NCI-H1694 (cell line): Measurements from ENCODE around the gene CFAP97D1.
"Not testable (repeated sequence)": the region's sequence is repeated elsewhere in the genome, so short reads cannot be mapped to it uniquely, and the experiment has no call there.

Experiments used
- DNase-seq: peaks from one replicate; lab custom pipeline; 2025; lab: John Stamatoyannopoulos, UW

CFAP97D1 gene

DNA sequence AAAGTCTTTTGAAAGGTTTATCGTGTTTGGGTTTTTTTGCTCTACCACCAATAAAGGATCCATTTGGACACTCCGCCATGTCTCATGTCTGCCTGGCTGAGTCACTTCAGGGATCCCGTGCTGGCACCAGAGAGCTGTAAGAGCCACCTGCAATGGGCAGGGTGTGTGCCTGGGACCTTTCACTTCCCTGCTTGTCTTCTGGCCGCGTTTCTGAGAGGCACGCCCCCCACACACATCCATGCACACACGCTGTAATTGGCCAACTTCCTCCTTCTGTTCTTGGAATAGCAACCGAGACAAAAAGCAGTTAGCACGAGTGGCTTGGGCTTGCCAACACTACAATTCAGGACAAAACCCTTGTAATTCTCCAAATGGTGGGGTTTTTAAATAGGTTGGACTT is 11.9 kb upstream of the CFAP97D1 start:
- DNase-seq = no peak

DNA sequence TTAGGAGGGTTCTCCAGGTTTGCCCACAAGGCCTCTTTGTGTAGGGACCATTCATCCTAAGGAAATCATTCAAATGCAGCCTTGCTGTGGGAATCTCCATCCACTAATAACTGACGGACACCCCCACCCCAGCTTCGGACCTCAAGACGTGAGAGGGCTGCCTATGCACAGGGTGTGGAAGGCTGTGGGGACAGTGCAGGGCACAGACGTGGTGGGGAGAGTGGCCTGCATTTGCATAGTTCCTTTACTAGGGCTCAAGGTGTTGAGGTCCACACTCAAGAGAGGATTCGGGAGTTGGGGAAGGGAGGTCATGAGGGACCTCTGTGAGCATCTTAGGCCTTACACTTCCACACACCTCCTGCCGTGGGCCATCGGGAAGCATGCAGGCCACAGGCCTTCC is 11.3 kb upstream of the CFAP97D1 start:
- DNase-seq = no peak

DNA sequence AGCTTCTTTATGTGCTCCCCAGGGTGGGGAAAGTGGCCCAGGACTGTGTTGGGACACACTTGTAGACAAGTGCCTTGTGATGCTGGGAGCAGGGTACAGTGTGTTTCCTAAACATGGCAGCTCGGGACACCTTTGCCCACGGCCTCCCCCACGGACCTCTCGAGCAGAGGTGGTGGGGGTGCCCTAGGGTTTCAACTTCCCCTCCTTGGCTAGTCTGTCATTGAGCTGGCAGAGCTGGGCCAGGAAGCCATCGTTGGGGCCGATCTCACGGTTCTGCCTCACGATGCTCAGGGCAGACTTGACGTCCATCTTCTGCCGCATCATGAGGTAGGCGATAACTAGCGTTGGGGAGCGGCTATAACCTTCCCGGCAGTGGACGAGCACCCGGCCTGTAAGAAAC is 10.8 kb upstream of the CFAP97D1 start:
- no peak for DNase-seq

DNA sequence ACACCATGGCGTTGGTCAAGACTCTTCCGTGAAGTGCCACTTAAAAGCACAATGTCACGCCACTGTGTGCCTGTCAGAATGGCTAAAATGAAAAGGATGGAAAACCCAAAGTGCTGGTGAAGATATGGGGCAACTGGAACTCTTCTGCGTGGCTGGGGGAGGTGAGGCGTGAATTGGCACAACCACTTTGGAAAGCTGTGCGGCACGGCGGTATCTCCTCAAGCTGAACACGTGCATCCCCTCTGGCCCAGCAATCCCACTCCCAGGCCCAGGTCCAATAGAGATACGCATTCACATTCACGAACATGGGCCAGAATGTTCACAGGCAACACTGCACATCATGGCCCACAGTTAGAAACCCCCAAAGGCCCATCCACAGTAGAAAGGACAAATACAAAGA is 10.4 kb upstream of the CFAP97D1 start:
- DNase-seq = no peak

DNA sequence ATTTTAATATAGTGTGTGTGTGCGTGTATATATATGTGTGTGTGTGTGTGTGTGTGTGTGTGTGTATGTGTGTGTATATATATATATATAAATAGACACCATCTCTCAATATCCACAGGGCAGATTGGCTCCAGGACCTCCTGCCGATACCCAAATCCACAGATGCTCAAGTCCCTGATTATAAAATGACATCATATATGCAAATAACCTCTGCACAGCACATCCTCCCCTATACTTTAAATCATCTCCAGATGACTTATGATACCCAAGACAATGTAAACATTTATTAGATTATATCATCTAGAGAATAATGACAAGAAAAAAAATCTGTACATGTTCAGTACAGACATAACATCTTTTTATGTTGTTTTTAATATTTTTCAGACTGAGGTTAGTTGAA is 9.3 kb upstream of the CFAP97D1 start:
- DNase-seq = no peak

DNA sequence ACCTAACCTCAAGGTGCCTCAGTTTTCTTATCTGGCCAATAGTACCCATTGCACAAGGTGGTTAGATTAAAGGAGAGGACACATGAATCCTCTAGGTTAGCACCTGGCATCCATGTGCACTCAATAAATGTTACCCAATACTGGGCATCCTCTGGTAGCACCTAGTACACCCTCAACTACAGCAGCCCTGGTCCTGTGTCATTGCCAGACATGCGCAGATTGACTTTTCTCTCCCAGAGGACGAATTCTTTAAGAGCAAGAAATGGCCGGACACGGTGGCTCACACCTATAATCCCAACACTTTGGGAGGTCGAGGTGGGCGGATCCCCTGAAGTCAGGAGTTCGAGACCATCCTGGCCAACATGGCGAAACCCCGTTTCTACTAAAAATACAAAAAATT is 8.8 kb upstream of the CFAP97D1 start:
- DNase-seq = no peak

DNA sequence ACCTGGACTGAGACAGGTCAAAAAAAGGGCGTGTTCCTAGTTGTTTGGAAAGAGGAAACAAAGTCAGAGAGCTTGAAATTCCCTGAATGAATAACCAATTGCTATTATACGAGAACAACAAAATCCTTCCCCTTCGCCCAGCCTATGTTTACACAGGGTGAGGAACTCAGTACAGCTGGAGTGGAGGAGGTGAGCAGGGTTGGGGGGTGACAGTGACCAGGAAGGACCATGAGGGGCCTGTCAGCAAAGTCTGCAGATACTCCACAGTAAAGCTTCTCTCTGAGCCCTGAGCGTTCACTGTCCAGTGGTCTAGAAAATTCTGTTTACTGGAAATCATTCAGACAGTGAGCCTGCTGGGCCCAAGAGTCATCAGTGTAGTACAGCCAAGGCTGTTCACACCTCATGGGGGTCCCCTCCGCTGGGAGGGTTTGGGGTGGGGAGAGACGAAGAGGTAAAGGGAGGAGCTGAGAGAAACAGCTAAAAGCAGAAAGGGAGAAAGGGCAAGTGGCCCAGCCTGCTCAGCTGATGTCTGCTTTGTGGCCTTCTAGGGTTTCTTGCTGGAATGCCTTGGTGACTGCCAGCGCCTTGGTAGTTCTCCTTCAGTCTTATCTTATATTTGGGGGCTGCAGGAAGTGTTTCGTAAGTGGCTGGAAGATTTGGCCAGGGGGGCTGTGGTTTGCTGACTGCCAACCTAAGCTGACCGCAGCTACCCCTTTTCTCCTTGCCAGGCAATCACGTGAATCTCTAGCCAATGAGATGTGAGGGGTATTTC is 7.2 kb upstream of the CFAP97D1 start:
- no peak for DNase-seq

DNA sequence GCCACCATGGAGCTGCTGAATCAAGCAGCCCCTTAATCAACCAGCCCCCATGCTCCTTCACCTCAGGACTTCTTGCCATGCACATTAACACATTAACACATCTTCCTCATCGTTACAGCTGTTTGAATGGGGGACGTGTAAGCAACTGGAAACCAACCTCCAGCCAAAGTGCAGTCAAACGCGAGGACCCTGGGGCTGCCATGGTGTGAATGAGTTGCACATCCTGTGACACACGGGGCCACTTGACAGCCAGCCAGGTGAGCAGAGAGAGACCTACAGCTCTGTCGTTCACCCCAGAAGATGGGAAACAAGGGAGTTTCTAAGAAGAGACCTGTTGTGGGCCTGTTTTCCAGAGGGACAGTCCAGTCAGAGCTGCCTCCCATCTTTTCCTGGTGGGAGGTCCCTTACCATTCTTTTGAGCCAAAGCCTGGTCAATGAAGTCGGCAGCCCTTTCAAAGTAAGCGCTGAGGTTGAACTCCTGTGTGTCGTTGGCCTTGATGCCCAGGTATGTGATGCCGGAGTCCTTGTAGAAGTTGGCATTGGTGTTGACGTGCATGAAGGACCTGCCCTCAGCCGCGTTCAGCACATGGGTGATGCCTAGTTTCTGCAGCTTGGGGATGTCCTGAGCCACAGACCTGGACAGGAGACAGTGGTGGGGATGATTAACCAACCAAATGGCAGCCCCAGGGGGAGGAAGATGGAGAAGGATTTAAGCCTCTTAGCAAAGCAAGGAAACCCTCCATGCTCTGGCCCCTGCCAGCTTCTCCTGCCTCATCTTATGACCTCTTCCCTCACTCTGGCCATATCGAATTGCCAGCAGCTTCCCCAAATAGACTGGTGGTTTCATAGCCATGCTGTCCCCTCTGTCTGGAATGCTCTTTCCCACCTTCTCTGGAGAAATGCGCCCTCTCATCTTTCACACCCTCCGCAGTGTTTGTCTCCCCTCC is 5.7 kb upstream of the CFAP97D1 start:
- no peak for DNase-seq

DNA sequence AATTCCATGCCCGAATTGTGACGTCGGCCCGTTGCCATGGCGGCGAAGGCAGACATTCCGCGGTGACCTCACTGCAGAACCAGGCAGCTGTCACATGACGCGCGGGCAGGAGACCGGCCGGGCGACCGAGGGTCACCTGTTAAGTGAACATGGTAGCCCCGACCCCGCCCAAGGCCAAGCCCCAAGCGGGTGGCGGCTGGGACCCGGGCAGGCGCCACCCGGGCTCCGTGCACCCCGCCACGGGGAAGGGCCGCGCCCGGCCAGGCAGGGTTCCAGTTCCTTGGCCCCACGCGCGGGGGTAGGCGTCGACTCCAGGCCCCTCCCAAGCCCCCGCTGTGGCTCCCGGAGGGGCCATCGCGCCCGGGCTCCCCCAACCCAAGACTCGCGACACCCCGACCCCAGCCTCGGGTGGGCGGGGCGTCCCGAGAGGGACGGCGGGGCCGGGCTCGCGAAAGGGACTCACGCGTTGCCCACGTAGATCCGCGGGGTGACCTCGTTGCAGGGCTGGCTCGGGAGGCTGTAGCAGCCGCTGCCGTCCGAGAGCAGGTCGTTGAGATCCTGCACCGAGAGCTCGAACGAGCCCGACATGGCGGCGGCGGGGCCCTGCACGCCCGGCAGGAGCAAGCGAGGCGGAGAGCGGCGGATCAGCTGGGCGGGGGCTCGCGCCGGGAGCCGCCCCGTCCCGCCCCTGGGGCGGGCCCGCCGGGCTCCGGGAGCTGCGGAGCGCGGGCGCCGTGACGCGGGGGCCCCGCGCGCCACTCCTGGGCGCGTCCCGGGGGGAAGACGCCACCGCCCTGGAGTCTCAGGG is 1.7 kb upstream of the CFAP97D1 start, which contains the start of gene DUSP3:
Gene DUSP3, minus strand, starts transcription at position 641 of the 808 bp plus-strand sequence. Its CDS starts 53 bp downstream, at position 588.
- peak; percentile 16 for DNase-seq

DNA sequence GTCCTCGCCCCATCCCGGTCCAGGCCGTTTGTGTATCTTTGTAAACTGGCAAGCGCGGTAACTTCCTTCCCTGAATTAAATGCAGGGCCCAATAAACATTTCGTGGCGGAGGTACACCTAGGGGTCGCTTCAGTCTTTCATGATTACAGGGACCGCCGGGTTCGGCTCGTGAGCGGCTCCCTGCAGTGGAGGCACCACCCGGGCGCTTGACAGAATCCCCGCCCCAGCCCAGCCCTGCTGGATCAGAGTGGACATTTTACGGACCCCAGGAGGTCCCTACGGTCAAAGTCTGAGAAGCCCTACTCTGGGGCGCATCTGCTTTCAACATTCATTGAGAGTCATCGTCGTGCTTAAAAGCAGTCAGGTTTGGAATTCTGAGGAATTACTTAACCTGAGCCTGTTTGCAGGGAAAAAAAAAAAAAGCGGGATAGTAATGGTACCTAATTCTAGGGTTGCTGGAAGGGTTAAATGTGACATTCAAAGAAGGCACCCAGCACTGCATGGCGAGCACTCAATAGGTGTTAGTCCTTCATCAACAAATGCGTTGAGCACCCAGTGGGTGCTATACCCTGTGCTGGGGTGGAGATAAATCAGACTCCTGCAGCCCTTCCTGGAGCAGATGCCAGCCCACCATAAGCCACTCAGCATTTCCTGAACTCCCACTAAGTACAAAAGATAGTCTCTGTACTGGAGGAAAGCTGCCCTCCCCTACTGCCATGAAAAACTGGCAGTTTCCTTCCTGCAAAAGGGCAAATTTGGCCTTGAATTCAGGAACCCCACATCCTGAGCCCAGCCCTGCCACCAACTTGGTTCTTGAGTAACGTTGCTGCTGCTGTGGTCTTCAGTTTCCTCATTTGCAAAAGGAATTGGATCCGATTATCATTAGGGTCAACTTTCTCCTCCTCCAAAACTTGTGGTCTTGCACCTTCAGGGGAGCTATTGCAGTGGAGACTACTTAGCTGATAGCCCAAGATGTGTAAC is 800 bp upstream of the CFAP97D1 start:
- no peak for DNase-seq

DNA sequence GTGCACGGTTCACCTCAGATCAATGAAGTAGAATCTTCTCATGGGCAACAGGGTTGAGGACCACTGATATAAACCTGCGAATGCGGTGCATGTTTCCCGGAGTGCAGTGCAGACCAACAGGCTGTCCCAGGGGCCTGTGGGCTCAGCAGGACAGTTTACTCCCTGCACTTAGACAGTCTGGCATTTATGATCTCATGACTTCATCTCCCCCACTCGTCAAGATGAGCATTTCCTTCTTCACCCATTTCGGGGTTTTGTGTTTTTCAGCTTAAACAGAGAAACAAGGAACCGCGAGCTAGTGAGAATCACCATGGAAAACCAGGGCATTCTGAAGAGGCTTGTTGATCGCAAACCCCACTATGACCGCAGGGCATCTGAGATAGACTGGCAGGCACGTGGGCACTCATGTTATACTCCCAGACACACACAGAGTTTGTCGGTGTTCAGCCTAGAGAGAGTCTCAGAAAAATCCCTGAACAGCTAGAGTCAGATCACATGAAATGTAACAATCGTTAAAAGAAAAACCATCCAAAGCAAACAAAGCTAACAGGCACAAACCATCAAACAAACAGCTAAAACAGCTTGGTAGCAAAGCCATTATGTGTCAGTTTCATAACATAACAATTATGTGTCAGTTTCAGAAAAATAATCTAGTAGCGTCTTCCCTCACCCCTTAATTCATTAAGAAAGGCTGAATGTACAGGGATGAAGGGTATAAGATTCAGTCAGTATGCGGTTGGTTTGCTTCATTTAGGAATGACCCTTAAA is 2.9 kb downstream of the CFAP97D1 start:
- no peak for DNase-seq

DNA sequence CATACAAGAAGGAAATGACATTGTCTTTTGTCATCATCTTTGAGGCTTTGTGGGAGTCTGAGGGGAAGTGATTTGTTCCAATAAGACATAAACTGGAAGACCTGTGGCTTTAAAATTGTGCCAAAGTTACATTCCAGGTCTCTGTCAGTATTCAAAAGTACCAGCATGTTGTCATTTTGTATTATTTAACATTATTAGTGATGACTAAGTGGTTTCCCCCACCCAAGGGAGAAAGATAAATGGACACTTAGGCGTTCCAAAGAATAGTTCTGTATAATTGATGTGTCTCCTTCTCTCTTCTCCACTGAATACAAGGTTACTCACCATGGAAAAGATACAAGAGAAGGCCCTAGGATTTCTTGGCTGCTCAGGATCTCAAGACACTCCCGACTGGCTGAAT is 3.8 kb downstream of the CFAP97D1 start:
- no peak for DNase-seq

DNA sequence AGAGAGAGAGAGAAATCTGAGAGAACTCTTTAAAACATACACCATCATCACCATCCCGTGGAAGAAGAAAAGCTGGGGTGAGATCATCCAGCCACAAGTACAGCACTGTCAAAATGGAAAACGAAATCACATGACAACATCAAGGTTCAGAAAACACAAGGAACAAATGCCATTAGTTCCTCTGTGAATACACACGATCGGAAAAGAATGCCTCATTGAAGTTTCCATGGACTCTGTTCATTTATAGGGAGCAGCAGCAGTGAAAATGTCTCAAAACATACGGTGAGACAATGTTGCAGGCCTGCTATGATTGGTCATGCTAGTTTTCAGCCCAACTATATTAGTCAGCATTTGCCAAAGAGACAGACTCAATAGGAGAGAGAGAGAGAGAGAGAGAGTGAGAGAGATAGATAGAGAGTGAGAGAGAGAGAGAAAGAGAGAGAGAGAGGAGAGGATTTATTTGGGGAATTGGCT is 4.4 kb downstream of the CFAP97D1 start:
- DNase-seq = no peak

DNA sequence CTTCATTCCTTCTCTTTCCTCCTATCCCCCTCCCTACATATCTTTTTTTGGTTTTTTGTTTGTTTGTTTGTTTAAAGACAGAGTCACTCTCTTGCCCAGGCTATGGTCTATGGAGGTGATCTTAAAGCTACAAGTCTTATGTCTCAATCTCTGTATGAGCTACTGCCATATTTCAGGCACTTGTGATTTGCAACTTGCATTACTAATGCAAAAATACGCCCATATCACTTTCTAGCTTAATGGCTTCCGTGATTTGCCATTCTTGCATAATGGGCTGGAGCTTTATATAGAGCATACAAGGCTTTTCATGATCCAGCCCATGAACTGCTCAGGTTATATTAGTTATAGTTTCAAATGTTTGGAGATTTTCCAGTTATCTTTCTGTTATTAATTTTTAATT is 7.5 kb downstream of the CFAP97D1 start:
- DNase-seq = no peak

DNA sequence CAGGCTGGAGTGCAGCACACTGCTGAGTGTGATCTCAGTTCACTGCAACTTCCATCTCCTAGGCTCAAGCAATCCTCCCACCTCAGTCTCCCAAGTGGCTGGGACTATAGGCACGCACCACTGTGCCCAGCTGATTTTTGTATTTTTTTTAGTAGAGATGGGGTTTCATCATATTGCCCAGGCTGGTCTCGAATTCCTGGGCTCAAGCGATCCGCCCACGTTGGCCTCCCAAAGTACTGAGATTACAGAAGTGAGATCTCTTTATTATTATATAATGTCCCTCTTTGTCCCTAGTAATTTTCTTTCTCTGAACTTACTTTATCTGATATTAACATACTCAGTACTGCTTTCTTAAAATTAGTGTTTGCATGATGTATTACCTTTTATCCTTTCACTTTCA is 8.3 kb downstream of the CFAP97D1 start:
- DNase-seq = no peak

DNA sequence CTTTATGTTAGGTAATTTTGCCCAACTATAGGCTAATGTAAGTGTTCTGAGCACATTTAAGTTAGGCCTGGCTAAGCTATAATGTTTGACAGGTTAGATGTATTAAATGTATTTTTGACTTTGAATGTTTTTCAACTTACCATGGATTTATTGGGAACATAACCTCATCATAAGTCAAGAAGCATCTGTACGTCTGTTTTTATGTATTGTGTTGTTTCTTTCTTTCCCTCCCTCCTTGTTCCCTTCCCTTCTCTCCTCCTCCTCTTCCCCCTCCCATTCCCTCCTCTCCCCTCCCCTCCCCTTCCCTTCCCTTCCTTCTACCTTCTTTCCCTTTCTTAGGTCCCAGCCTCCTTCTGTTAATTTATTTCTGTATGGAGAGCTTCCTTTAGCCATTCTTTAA is 9.2 kb downstream of the CFAP97D1 start:
- DNase-seq = no peak

DNA sequence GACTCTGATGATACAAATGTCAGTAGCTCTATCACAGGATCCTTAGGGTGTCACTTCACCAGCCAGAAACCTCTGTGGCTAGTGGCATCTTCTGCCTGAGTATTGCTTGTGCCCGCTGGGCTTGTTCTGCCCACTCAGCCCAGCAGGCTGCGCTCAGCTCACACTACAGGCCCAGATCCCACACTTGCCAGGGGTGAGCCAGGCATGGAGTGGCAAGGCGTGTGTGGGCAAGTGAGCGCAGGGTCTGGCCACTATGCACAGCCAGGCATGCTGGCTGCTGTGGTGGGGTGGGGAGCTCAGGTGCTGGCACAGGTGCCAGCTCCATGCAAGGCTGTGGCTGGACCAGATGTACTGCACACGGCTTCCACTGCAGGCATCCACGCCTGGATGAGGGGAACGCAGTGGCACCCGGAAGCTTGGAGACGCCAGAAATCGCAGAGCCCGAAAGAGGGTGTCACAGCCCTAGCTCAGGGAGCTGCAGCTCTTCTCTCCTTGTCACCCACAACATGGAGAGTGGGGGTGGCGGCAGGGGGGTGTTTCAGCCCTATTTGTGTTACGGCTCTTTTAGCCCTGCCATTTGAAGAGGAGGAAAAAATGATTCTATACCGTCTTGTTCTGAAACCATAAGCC is 10.2 kb downstream of the CFAP97D1 start:
- DNase-seq = peak; percentile 51

DNA sequence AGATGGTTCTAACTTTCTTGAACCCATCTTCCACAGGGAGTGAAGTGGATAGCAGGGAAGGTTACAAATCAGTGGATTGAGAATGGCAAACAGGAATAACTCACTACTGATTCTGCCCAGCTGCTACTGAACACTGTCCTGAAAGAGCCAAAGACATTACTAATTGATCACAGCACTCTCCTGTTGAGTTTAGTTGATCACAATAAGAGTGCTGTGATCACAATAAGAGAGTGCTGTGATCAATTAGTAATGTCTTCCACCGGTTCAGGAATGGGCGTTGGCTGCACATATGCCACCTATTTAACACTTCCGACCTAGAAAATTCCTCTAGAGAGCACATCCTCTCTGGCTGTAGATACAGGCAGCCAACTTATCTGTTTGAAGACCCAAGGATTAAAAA is 11.4 kb downstream of the CFAP97D1 start:
- DNase-seq = peak; percentile 96

DNA sequence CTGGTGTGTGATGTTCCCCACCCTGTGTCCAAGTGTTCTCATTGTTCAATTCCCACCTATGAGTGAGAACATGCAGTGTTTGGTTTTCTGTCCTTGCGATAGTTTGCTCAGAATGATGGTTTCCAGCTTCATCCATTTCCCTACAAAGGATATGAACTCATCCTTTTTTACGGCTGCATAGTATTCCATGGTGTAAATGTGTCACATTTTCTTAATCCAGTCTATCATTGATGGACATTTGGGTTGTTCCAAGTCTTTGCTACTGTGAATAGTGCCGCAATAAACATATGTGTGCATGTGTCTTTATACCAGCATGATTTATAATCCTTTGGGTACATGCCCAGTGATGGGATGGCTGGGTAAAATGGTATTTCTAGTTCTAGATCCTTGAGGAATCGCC is 12.4 kb downstream of the CFAP97D1 start:
- DNase-seq = not testable (repeated sequence)

DNA sequence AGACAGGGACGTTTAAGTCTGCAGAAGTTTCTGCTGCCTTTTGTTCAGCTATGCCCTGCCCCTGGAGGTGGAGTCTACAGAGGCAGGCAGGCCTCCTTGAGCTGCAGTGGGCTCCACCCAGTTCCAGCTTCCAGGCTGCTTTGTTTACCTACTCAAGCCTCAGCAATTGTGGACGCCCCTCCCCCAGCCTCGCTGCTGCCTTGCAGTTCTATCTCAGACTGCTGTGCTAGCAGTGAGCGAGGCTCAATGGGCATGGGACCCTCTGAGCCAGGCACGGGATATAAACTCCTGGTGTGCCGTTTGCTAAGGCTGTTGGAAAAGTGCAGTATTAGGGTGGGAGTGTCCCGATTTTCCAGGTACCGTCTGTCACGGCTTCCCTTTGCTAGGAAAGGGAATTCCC is 17.8 kb downstream of the CFAP97D1 start:
- not testable (repeated sequence) for DNase-seq
